ENCODE results near the gene ARL1.
"Not testable (repeated sequence)": the region's sequence is repeated elsewhere in the genome, so short reads cannot be mapped to it uniquely, and the experiment has no call there.

The ARL1 gene

DNA sequence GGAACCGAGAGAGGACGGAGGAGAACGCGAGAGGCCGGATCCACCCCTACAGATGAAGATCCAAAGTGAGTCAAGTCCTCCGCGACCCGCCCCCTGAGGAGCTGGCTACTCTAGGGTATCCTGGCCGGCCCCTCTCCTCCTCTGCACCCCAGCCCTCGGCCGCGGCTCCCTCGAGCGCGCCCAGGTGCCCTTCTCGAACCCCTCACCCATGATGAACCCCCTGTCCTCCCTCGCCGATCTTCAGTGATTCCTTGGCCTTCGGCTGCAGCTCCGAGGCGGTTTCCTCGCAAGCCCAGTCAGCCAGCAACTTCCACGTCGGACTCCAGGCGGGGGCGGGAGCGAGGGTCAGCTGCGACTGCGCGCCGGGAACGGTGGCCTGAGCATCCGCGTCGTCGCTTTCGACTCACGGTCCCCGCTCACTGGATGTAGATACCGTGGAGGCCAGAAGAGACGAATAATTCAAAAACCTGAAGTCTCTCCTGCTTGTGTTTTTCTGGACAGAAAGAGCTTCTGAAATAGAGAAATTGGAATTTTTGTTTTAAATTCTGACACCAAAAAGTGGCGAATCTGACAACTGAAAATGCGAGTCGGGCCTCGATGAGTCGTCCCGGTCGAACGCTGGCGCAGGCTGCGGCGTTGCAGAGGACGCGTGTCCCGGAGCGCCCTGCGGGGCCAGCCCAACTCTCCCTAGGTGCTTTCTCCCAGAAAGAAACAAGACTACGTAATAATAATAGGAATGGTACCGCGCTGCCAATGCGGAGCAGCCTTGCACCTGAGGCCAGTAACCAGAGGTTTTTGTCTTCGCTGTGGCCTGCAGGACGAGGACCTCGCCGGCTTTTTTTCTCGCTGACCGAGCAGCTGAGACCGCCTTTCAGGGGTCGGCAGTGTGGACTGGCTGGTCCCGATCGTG, at the start of gene ARL1:
Gene ARL1, minus strand, starts transcription at position 337 of the 910 bp plus-strand sequence. Its CDS starts 127 bp downstream, at position 210.
- peak; percentile 93 for DNase-seq

DNA sequence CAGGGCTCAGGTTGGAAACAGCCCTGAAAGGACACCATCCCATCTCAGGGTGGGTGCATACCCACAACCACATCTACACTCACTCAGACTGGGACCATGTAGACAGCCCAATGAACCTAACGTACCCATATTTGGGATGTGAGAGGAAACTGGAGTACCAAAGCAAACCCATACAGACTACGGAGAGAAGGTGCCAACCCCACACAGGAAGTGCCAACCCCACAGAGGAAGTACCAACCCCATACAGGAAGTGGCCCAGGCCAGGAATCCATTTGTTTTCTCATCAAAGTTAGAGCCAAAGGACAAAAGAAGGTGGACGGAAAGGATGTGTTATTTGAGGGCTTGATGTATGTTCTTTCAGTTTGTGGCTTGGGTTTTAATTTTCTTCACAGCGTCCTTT, 48.1 kb upstream of the ARL1 start:
- no peak for DNase-seq

DNA sequence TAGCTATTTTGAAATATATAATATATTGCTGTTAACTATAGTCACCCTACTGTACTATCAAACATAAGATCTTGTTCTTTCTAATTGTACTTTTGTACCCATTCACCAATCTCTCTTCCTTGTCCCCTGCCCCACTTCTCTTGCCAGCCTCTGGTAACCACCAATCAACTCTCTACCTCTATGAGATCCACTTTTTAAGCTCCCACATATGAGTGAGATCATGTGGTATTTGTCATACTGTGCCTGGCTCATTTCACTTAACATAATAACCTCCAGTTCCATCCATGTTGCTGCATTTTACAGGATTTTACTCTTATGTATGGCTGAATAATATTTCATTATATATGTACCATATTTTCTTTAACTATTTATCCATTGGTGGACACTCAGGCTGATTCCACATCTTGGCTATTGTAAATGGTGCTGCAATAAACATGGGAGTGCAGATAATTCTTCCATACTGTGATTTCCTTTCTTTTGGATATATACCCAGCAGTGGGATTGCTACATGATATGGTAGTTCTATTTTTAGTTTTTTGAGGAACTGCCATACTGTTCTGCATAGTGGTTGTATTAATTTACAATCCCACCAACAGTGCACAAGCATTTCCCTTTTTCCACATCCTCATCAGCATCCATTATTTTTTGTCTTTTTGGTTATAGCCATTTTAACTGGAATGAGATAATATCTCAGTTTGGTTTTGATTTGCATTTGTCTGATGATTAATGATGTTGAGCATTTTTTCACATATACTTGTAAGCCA, 34.1 kb upstream of the ARL1 start:
- DNase-seq: no peak

DNA sequence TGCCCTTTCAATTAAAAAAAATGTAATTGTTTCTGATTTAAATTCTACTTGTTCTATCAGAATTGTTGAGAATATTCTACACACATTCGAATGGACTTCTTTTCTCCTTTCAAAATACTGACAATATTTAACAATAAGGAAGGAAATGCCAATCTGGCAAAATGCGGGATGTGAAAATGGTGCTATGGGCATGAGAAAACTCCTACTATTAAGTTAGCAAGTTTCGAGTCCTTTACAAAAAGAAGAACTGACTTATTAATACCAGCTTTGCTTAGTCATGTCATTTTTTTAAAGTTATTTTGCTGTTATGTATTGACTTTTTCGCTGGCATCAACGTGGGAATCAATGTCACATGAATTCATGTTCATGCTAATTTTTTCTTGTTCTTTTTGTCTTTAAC, 31.7 kb upstream of the ARL1 start:
- DNase-seq: no peak

GRCh38 chr12:101436136-101436535, 28.6 kb upstream of the ARL1 start:
- no peak for DNase-seq

DNA sequence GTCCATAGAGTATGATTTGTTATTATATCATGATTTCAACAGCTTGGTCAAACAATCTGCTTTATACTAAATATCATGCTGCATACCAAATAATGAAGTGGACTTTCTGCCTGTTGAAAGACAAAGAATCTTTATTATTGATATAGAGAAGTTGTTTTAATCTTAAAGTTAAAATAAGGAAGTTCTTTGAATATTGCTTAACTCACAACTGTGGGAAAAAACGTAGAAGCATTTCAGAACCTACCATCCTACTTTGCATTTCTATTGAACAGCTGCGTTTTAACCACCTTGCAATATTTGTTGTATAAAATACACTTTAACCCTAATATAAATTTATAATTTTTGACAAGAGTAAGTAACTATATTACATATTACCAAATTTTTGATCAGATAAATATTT, 22.9 kb upstream of the ARL1 start:
- no peak for DNase-seq

DNA sequence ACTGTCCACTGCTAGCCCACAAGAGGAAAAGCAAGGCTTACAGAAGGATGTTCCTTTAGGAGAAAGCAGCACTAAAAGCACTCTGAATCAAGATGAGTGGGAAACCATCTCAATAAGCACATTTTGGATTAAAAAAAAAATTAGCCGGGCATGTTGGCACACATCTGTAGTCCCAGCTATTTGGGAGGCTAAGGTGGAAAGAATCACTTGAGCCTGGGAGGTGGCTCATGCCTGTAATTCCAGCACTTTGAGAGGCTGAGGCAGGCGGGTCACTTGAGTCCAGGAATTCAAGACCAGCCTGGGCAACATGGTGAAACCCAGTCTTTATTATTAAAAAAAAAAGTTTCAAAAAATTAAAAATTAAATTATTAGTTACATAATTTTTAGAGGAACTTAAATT, 17.0 kb upstream of the ARL1 start:
- DNase-seq: no peak

DNA sequence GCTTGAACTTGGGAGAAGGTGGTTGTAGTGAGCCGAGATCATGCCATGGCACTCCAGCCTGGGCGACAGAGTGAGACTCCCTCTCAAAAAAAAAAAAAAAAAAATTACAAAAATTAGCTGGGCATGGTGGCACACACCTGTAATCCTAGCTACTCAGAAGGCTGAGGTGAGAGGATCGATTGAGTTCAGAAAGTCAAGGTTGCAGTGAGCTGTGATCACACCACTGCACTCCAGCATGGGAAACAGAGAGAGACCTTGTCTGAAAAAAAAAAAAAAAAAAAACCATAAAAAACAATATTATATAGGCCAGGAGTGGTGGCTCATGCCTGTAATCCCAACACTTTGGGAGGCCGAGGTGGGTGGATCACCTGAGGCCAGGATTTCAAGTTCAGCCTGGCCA, 14.5 kb upstream of the ARL1 start:
- not testable (repeated sequence) for DNase-seq

DNA sequence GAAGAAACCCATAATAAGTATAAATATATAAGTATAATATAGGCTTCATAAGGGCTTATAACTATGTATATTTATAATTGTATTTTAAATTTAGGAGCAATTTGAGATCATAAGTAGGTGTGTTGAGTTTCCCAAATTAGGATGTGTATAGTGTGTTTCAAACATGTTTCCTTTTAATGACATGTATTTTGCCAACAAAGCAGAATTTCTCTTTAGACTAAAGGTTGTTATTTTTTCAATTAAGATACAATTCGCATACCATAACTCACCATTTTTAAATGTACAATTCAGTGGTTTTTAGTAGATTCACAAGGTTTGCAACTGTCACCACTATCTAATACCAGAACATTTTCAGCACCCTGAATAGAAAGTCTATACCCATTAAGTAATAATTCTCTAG, 7.7 kb upstream of the ARL1 start:
- DNase-seq: no peak

DNA sequence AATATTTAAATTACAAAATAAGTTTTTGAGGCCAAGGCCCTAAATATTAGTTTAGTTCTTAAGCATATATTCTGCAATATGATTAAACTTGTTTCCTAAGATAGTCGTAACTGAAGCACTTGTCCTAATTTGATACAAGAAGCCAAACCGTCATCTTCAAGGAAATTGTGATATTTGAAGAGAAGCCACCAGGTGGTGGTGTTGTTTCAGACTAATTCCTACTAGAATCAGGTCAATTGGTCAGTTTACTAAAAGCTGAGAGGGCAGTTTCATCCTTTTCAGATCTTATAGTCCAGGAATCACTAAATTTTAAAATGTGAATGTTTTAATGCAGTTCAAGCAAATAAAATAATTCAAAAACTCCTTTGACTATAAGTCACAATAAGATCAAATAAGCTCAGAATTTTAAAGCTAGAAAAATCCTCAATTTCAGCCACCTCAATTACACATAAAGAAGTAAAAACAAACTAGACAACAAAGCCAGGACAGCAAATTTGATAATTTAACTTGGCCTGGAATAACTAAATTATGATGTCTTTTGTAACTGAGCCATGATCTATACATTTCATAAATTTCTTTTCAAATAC, 7.1 kb upstream of the ARL1 start:
- peak; percentile 78 for DNase-seq

DNA sequence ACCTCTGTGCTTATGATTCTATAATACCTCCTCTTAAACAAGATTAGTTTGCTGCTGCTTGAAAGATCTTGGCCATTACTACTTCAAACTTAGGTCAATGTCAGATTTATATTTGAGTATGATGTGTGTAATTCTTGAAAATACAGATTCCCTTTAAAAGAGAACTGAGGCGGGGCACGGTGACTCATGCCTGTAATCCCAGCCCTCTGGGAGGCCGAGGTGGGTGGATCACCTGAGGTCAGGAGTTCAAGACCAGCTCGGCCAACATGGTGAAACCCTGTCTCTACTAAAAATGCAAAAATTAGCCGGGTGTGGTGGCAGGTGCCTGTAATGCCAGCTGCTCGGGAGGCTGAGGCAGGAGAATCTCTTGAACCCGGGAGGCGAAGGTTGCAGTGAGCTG, 2.6 kb upstream of the ARL1 start:
- not testable (repeated sequence) for DNase-seq

DNA sequence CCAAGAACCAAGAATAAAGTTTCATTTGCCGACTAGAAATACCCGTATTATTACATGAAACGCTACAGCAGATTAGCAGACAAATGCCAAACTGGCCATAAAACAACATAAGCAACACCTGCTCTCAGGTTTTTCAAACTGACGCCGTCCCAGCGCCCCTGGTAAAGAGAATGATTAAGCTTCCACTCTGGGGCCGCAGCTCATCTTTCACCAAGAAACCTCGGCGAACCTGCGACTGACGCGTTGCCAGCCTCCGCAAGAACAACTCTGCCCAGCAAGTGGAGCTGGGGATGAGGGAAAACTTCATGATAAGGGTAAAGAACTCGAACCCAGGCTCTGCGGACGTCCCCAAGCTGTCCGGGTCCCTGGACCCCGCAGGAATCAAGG, 530 bp downstream of the ARL1 start:
- peak; percentile 71 for DNase-seq

GRCh38 chr12:101391181-101391580, 16.4 kb downstream of the ARL1 start:
- DNase-seq: not testable (repeated sequence)

GRCh38 chr12:101379149-101379548, 28.4 kb downstream of the ARL1 start:
- DNase-seq: no peak

DNA sequence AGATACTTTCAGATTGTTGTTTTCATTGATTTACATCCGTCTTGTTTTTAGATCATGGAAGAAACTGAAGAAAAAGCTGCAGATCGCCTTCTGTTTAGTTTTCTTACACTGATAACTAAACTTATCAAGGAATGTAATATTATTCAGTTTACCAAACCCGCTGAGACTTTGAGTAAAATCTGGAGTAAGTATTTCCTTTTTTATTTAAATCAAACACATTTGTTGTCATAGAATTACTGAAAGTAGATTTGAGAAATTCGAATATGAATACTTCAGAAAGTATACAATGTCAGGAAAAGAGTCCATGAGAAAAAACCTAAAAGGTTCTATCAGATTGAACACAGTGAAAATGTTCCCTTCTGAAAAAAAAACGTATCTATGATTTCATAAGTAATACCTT, 32.0 kb downstream of the ARL1 start:
- no peak for DNase-seq

DNA sequence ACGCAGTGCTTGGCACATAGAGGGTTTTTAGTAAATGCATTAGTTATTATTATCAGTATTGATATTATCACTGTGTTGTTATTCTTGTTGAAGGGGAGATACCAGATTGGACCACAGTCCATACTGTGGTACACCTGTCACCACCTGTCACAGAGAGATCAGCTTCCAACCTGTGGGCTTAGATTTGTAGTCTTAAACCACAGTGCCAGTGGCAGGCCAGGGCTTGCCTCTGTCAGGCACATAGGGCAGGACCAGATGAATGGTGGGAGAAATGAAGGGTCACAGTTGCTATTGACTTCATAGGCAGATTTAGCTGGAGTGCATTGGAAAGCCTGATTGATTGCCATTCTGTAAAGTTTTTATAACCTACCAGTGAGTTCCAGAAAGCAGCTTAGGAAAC, 35.1 kb downstream of the ARL1 start:
- no peak for DNase-seq

DNA sequence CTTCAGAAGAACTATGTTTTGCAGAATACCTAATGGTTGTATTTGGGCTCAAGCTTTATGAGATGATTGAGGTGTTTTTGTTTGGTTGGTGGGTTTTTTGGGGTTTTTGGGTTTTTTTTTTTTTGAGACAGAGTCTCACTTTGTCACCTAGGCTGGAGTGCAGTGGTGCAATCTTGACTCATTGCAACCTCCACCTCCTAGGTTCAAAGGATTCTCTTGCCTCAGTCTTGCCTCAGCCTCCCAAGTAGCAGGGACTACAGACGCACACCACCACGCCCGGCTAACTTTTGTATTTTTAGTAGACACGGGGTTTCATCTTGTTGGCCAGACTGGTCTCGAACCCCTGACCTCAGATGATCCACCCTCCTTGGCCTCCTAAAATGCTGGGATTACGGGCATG, 39.6 kb downstream of the ARL1 start:
- no peak for DNase-seq

DNA sequence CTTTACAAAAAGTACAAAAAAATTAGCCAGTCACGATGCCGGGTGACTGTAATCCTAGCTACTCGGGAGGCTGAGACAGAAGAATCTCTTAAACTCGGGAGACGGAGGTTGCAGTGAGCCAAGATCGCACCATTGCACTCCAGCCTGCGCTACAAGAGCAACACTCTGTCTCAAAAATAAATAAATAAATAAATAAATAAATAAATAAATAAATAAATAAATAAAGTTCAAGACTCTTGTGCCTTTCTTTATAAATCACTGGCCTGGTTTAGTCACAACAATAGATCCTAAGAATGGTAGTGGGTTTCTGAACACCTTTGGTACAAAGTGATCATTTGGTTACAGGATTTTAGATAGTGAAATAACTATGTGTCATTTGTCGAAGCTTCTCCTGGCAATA, 46.1 kb downstream of the ARL1 start:
- DNase-seq: no peak

- no peak for DNase-seq
These were observed 50.8 kb downstream of the ARL1 start for GRCh38 chr12:101356794-101357193.

DNA sequence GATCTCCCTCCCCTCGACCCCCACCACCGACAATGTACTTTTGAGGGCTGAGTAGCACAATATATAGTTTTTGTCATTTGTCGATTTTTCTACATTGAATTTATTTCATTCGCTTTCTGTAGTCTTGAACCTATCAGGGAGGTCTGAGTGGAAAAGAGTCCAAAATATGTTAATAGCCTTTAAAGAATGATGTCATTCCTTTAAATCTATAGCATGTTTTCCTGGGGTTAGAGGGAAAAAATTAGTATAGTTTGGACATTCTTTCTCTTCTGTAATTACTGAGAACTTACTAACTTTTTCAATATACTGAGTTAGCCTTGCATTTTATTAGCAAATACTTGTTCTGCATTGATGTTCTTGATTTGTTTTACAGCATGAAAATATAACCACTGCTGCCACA, 55.9 kb downstream of the ARL1 start:
- DNase-seq: no peak

DNA sequence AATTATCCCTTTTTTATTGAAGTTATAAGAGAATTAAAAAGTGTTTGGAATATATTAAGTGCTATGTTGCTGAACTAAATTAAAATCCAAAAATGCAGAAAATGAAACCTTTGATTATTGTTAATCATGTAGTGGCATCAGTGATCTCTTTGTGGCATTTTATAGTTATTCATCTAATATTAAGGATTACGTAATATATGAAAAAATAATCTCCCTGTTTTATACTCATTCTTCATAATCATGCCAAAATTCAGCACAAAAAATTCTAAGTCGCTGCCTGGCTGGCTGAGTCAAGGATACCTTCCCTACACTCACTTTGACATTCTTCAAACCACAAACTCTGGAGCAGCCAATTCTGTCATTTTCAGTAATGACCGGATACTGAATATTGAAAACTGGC, 63.7 kb downstream of the ARL1 start:
- DNase-seq: no peak
